GF-D8 (cell line): ENCODE data around the gene PLXNB2.
A peak's percentile ranks its signal among the peaks of the same experiment; 100 is the strongest.
"Not testable (repeated sequence)": the region's sequence is repeated elsewhere in the genome, so short reads cannot be mapped to it uniquely, and the experiment has no call there.

Source experiments
- DNase-seq: peaks from one replicate; lab custom pipeline; 2025; lab: John Stamatoyannopoulos, UW

Gene PLXNB2, protein sequence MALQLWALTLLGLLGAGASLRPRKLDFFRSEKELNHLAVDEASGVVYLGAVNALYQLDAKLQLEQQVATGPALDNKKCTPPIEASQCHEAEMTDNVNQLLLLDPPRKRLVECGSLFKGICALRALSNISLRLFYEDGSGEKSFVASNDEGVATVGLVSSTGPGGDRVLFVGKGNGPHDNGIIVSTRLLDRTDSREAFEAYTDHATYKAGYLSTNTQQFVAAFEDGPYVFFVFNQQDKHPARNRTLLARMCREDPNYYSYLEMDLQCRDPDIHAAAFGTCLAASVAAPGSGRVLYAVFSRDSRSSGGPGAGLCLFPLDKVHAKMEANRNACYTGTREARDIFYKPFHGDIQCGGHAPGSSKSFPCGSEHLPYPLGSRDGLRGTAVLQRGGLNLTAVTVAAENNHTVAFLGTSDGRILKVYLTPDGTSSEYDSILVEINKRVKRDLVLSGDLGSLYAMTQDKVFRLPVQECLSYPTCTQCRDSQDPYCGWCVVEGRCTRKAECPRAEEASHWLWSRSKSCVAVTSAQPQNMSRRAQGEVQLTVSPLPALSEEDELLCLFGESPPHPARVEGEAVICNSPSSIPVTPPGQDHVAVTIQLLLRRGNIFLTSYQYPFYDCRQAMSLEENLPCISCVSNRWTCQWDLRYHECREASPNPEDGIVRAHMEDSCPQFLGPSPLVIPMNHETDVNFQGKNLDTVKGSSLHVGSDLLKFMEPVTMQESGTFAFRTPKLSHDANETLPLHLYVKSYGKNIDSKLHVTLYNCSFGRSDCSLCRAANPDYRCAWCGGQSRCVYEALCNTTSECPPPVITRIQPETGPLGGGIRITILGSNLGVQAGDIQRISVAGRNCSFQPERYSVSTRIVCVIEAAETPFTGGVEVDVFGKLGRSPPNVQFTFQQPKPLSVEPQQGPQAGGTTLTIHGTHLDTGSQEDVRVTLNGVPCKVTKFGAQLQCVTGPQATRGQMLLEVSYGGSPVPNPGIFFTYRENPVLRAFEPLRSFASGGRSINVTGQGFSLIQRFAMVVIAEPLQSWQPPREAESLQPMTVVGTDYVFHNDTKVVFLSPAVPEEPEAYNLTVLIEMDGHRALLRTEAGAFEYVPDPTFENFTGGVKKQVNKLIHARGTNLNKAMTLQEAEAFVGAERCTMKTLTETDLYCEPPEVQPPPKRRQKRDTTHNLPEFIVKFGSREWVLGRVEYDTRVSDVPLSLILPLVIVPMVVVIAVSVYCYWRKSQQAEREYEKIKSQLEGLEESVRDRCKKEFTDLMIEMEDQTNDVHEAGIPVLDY (N-terminal part only)

DNA sequence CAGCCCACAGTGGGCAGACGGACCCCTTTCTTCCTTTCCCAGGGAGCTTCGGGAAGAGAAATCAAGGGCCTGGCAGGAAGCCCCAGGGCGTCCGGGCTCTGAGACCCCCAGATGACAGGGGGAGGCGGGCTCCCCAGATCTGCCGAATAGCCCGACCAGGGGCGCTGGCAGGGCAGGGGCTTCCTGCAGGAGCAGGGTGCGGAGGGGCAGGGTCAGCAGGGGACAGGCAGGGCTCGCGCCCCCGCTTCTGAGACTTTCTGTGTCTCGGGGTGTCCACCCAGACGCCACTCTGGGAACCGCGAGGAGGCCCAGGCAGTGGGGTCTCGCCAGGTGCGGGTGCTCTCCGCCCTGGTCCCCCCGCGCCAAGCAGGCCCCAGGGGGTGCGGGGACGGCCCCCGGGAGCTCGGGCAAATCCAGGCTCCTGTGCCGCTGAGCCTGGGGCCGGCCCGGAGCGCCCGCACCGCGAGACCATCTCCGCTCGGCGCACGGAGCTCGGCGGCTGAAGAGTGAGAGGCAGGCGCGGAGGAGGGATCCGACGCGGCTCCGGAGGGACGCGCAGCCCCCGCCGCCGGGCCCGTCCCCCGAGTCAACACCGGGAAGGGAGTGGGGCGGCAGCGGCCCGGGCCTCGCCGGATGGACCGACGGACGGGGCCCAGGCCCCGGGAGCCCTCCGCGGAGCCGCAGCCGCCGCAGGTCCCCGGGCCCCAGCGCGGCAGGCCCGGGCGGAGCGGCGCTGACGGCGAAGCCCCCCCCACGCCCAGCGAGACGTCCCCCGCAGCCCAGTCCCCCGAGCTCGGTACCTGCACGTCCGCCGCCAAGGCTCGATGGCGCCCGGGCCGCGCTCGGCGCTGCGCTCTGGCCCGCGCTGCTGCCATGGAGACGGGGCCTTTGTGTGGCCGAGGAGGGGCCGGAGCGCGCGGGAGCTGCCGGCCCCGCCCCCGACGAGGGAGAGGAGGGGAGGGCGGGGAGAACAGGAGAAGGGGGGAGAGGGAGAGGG, at the start of gene PLXNB2:
TSS of gene PLXNB2 (minus strand) at position 894 of the 997 bp plus-strand sequence. CDS start 17,062 bp downstream, outside the sequence.
- peak; percentile 26 for DNase-seq

DNA sequence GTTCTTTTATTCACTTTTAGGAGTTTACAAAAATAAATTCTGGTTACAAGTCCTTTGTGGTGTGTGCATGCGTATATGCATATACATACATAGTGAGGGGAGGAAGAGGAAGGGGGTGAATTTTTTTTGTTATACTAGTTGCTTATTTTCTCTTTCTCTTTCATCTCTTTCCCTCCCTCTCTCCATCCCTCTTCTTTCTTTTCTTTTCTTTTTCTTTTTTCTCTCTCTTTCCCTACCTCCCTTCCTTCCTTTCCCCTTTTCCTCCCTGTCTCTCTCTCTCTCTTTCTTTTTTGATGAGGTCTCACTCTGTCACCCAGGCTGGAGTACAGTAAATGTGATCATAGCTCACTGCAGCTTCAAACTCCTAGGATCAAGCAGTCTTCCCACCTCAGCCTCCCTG, 49.8 kb upstream of the PLXNB2 start:
- DNase-seq: no peak

DNA sequence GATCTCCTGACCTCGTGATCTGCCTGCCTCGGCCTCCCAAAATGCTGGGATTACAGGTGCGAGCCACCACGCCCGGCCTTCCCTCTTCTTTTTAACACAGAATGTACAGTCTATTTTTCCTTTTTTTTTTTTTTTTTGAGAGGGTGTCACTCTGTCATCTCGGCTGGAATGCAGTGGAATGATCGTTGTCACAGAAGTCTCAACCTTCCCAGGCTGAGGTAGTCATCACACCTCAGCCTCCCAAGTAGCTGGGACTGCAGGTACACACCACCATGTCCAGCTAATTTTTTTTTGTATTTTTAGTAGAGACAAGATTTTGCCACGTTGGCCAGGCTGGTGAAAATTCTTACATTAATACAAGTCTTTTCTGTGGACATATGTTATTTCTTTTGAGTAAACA, 48.7 kb upstream of the PLXNB2 start:
- no peak for DNase-seq

DNA sequence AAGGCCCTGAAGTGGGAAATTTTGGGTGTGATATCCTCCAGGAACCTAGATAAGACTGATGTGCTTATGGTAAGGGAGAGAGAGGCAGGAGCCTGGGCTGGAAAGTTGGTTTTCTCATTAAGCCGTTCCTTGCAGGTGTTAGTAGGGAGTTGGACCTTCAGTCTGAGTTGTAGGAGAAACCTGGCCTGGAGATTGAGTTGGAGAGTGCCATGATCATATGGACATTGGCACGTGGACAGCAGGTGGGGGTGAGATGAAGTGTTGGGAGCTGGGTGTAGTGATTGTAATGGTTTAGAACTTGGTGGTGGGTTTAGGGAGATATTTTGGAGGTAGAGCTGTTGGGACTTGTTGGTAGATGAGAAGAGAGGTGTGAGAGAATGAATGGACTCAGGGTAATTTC, 40.6 kb upstream of the PLXNB2 start:
- DNase-seq: no peak

DNA sequence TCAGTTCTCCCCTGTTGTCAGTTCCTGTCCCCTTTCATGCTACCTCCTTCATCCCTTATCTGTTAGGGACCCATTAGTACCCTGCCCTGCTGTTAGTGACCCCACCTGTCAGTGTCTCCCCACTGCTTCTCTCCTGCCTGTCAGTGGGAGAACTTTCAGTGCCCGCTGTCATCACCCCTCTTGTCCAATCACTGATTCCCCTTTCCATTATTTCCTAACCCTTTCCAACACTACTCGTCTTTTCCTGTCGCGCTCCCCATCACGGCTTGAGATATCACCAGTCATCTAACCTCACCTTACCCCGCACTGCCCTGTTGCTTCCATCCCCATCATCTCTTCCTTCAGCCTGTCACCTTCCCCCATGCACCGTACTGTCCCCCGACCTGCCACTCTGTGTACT, 39.7 kb upstream of the PLXNB2 start:
- DNase-seq: no peak

DNA sequence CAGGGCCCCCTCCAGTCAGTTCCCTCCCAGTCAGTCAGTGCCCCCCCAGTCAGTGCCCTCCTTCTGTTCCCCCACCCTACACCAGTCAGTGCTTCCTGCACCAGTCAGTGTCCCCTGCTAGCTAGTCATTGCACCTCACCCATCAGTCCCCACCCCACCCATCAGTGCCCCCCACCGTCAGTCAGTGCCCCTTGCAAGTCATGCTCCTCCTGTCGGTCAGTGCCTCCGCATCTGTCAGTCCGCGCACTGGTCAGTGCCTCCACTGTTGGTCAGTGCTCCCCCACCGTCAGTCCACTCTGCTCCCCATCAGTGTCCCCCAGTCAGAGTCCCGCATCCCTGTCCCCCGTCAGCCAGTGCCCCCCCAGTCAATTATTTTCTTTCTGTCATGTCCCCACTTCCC, 39.0 kb upstream of the PLXNB2 start:
- no peak for DNase-seq

DNA sequence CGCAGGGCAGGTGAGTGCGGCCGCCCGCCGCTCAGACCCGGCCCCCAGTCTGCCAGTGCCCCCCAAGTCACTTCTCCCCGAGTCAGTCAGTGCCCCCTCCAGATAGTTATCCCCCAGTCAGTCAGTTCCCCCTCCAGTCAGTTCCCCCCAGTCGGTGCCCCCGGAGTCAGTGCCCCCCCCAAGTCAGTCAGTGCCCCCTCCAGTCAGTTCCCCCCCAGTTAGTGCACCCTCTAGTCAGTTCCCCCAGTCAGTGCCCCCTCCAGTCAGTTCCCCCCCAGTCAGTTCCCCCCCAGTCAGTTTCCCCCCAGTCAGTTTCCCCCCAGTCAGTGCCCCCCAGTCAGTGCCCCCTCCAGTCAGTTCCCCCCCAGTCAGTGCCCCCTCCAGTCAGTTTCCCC, 36.1 kb upstream of the PLXNB2 start:
- DNase-seq: no peak

DNA sequence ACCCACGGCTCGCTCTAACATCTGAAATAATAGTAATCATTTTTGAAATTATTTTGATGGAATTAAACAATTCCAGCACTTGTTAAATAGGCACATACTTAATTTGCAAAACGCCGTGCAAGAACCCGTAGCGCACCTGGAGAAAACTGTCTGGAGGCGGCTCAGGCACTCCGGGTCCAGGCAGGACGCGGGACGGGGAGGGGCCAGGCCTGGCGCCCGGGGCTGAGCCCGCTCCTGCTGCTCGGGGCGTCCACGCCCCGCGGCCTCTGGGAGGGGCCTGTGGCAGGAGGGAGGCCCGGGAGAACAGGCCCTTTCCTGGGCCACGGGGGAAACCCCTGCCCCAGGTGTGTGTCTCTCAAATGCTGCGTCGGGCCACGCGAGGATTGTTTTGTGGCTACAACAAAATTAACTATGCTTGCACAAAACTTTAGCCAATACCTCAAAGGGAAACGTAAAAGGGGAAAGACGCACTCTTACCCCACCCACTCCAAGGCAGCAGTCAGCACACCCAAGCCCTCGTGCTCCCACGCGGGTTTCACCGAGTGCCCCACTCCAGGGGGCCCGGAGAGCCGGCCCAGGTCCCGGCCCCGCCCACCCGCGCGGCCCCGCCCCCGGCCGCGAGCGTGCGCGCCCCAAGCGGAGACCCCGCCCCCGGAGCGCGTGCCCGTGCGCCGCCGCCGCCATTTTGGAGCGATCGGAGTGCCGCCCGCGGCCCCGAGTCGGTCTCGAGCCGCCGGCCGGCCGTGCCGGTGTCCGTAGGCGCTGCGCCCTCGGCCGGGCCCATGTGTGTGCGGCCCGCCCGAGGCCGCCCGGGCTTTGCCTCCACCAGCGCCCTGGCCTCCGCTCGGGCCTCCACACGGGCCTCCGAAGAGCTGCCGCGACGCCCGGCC, 35.5 kb upstream of the PLXNB2 start, which contains the start of gene PPP6R2:
TSS of gene PPP6R2 (plus strand) at position 677 of the 890 bp plus-strand sequence. CDS start 50,582 bp downstream, outside the sequence.
- DNase-seq: no peak

DNA sequence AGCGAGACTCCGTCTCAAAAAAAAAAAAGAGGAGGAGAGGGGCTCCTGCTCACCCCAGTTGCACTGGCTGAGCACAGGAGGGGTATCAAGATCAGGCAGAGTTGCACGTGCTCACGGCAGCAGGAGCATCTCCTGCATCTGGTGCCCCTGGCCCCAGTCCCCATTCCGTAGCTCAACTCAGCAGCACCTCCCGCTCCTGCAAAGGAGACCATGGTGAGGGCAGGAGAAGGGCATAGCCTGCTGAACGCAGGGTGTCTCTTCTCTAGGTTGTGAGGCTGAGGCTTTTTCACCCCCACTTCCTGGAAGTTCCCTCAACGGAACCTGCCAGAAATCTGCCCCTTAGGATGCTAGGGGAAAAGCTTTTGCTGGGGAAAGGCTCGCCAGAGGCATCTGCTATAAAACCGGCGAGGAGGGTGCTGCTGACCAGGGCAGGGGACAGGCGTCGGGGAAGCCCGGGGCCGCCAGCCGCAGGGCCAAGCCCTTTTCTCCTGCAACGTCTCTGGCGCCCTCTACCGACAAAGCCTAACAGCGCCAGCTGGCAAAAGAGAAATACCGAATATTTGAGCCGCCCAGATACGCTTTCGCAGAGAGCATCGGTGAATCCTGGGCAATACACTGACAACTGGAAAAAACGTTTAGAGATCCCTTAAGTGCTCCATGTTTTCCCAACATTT, 34.7 kb upstream of the PLXNB2 start:
- DNase-seq: peak; percentile 56

DNA sequence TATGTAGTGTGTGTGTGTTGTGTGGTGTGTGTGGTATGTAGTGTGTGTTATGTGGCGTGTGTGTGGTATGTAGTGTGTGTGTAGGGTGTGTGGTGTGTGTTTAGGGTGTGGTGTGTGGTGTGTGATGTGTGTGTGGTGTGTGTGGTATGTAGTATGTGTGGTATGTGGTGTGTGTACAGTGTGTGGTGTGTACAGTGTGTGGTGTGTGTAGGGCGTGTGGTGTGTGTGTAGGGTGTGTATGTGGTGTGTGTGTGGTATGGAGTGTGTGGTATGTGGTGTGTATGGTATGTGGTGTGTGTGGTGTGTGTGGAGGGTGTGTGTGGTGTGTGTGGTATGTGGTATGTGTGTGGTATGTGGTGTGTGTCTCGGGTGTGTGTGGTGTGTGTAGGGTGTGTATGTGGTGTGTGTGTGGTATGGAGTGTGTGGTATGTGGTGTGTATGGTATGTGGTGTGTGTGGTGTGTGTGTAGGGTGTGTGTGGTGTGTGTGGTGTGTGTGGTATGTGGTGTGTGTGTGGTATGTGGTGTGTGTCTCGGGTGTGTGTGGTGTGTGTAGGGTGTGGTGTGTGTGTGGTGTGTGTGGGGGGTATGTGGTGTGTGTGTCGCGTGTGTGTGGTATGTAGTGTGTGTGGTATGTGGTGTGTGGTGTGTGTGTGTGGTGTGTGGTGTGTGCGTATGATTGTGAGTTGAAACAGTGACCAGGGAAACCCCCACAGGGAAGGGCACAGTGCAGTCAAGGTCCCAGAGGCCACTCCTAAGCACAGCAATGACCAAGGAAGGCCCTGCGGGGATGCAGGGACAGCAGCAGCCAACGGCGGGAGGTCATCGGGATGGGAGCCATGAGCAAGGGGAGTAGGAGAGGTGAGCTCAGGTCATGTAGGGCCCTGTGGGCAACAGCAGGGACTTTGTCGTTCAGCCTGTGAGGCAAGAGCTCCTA, 32.8 kb upstream of the PLXNB2 start:
- DNase-seq: no peak

DNA sequence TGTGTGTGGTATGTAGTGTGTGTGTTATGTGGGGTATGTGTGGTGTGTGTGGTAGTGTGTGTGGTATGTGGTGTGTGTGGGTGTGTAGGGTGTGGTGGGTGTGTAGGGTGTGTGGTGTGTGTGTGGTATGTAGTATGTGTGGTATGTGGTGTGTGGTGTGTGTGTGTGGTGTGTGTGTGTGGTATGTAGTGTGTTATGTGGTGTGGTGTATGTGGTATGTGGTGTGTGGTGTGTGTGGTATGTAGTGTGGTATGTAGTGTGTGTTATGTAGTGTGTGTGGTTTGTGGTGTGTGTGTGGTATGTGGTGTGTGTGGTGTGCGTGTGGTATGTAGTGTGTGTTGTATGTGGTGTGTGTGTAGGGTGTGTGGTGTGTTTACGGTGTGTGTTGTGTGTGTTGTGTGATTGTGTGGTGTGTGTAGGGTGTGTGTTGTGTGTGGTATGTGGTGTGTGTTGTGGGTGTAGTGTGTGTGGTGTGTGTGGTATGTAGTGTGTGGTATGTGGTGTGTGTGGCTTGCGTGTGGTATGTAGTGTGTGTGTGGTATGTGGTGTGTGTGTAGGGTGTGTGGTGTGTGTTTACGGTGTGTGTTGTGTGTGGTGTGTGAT, 31.5 kb upstream of the PLXNB2 start:
- no peak for DNase-seq

DNA sequence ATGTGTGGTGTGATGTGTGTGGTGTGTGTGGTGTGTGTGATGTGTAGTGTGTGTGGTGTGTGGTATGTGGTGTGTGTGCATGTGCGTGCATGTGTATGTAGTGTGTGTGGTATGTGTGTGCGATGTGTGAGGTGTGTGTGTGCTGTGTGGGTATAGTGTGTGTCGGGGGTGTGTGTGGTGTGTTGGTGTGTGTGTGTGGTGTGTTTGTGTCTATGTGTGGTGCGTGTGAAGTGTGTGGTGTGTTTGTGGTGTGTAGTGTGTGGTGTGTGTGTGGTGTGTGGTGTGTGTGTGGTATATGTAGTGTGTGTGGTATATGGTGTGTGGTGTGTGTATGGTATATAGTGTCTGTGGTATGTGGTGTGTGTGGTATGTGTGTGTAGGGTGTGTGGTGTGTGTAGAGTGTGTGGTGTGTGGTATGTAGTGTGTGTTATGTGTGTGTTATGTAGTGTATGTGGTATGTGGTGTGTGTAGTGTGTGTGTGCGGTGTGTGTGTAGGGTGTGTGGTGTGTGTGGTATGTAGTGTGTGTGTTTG, 30.7 kb upstream of the PLXNB2 start:
- DNase-seq: no peak

DNA sequence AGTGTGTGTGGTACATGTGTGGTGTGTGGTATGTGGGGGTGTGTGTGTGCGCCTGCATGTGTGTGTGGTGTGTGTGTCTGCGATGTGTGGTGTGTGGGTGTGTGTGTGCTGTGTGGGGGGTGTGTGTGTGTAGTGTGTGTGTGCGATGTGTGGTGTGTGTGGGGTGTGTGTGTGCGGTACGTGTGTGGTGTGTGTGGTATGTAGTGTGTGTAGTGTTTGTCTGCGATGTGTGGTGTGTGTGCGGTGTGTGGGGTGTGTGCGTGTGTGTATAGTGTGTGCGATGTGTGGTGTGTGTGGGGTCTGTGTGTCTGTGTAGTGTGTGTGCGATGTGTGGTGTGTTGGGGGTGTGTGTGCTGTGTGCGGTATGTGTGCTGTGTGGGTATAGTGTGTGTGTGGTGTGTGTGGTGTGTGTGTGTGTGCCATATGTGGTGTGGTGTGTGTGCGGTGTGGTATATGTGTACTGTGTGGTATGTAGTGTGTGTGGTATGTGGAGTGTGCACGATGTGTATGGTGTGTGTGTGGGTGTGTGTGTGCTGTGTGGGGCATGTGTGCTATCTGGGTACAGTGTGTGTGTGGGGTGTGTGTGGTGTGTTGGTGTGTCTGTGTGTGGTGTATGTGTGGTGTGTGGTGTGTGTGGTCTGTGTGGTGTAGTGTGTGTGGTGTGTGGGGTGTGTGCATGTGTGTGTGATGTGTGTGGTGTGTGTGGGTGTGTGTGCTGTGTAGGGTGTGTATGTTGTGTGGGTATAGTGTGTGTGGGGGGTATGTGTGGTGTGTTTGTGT, 30.0 kb upstream of the PLXNB2 start:
- no peak for DNase-seq

DNA sequence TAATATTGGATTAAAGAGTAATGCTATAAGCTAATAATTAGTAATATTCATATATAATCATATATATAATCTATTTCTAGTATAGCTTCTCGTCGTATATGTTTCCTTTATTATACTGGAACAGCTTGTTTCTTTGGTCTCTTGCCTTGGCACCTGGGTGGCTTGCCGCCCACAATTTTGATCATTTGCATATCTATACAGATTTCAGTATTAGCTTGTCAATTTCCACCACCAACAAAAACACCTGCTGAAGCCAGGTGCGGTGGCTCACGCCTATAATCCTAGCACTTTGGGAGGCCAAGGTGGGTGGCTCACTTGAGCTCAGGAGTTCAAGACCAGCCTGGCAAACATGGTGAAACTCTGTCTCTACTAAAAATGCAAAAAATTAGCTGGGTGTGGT, 27.0 kb upstream of the PLXNB2 start:
- DNase-seq: not testable (repeated sequence)

DNA sequence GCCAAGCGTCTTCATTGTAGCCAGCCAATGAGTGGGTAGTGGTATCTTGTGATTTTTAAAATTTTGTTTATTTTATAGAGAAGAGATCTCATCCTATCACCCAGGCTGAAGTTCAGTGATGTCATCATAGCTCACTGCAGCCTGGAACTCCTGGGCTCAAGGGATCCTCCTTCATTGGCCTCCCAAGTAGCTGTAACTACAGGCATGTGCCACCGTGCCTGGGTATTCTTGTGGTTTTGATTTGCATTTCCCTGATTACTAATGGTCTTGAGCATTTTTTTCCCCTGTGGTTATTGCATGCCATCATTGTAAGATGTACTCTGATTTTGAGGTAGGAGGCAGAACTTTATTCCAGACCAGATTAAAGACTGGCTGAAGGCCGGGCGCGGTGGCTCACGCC, 21.8 kb upstream of the PLXNB2 start:
- DNase-seq: no peak

DNA sequence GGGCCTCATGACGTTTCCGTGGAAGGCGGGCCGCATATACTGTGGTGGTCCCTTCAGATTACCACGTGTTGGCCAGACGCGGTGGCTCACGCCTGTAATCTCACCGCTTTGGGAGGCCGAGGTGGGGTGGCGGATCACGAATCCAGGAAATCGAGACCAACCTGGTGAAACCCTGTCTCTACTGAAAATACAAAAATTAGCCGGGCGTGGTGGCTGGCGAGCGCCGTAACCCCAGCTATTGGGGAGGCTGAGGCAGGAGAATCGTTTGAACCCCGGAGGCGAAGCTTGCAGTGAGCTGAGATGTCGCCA, 20.2 kb upstream of the PLXNB2 start:
- no peak for DNase-seq
